Tongue (tissue), 2 donors: Measurements from ENCODE around the gene UVSSA. TPM values are rescaled to one million over a fixed set of nuclear protein-coding genes. Genes with fewer than 3 reads are reported as not detected.

Source experiments
- DNase-seq: peaks from one replicate; pipeline ENCODE4 v3.0.0-alpha.2; 2015
- total RNA-seq: library from RNA; depleted of rRNA; stranded (reverse); fragments of >200 nt; gene quantifications from one replicate; pipeline ENCODE4 v1.2.3, GENCODE V29; 2014

Gene UVSSA
- total RNA-seq, 1 donor from 2014 or later, result 8.5 TPM

- DNase-seq, result no peak
Measured at GRCh38 chr4:1348746-1349145, 1.7 kb downstream of the UVSSA start.

DNA sequence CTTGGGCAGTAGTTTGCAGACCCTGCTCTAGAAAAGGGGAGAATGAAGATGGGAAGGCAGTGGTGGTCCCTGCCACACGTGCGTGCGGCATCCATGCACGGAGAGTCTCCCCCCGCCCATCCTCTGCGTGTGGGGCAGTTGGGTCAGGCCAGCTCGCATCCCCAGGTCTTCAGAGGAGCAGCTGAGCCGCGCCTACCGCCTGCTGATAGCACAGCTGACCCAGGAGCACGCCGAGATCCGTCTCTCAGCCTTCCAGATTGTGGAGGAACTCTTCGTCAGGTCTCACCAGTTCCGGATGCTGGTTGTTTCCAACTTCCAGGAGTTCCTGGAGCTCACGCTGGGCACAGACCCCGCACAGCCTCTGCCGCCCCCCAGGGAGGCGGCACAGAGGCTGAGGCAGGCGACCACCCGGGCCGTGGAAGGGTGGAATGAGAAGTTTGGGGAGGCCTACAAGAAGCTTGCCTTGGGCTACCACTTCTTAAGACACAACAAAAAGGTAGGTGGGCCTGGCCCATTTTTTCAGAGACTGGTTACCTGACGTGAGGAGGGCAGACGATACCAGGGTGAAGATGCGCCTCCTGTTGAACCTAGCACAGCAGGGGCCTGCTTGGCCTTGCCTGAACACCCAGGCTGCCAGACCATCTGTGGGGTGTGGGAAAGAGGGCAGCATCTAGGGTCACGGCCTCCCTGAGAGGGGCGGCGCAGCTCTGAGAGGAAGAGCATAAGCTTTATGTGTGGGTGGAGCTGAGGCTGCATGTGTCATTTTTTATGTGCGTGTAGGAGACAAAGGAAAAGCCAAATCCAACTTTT is 2.6 kb downstream of the UVSSA start:
- DNase-seq, result no peak

- DNase-seq, result no peak
Measured at GRCh38 chr4:1350169-1350520, 3.1 kb downstream of the UVSSA start.

DNA sequence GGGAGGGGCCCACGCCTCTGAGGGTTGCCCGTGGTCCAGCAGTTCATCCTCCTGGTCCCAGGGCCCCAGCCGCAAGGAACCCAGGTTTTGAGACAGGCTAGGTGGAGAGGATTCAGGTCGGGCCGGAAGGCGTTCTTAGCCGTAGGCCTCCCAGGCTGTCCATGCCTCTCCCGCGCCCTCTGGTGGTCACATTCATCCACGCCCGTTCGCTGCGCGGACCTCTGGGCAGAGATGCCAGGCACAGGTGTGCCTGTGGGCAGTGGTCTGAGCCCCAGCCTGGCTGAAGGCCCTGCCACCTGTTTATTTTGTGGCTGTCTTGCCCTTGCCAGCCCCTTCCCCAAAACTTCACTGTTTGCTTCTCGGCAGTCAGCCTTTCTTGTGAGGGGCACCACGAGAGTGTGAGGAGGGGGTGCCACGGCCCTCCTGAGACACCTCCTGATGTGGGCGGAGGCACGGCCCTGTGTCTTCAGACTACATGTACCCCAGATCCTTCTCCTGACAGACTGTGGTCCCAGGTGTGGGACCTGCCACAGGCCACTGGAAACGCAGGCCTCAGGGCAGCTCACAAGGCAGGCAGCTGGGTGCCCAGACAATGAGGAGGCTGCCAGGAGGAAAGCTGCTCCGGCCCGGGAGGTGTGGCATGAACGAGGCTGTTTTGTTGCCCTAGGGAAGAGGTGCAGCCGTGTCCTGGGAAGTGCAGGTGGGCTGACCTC is 5.0 kb downstream of the UVSSA start:
- DNase-seq, result peak; percentile 89

GRCh38 chr4:1352567-1352900 is 5.5 kb downstream of the UVSSA start:
- no peak for DNase-seq

DNA sequence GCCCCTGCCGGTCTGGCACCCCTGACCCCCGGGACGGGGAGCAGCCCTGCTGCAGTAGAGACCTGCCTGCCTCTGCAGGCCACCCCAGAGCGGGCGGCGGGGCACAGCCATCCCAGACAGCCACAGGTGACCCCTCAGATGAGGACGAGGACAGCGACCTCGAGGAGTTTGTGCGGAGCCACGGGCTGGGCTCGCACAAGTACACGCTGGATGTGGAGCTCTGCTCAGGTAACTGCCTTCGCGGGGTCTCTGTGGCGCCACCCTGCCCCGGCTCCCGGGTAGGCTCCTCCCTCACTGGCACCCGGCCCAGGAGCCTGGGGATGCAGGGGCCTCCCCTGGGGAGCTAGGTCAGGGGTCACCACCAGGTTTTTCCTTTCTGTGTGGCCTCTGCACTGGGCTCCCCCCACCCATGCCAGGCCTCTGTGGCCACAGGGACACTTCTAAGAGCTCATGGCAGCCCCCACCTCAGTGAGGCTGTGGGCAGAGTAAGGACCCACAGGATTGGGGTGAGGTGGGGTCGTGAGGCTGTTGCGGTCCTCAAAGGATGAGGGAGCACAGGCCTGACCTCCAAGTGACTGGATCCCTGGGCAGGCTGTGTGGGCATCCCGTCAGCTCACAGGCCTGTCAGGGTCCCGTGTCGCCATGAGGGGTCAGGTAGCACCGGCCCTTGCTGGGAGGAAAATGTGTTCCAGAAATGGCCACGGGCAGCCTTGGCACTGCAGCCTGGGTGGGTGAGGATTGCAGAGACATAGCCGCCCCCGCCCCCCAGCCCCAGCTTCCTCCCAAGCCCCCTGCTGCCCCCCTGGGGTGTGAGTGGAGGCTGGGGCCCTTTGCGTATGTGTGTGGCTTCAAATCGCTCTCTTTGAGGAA is 6.4 kb downstream of the UVSSA start:
- DNase-seq, result no peak

GRCh38 chr4:1354136-1354982 is 7.4 kb downstream of the UVSSA start:
- DNase-seq, result no peak

- DNase-seq, result no peak
Measured at GRCh38 chr4:1354983-1355275, 7.9 kb downstream of the UVSSA start.

DNA sequence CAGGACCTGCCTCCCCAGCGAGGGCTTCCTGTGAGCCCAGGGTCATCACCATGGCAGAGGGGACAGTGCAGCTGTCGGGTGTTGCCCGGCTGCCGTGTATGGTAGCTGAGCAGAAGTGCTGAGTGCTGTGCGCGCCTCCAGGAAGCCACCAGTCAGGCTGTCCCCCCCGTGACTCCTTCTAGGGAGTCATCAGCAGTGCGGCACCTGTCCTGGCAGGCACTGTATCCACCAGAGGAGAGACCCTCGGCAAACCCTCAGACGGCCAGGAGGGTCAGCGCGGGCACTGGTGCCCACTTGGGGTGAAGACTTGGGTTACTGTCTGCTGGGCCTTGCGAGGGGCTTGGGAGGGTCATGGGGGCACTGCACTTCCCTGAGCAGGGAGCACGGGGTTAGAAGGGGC is 8.4 kb downstream of the UVSSA start:
- DNase-seq, result no peak

- DNase-seq, result peak; percentile 77
Measured at GRCh38 chr4:1356181-1356998, 9.4 kb downstream of the UVSSA start.

- peak; percentile 18 for DNase-seq
Measured at GRCh38 chr4:1357356-1358248, 10.6 kb downstream of the UVSSA start.

GRCh38 chr4:1358421-1359143 is 11.6 kb downstream of the UVSSA start:
- no peak for DNase-seq

DNA sequence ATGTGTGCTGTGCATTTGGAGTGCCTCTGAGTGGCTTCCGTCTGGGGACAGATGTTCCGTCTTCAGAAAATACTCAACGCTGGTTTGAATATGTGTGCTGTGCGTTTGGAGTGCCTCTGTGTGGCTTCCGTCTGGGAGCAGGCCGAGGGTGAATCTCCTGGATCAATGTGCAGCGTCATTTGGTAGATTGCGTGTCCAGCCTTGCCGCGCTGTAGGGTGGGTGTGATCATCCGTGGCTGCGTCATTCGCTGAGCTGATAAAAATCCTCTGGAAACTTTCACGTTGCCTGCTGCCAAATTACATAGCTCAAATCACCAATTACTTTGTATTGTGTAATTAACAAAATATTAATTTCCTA is 12.1 kb downstream of the UVSSA start:
- no peak for DNase-seq

DNA sequence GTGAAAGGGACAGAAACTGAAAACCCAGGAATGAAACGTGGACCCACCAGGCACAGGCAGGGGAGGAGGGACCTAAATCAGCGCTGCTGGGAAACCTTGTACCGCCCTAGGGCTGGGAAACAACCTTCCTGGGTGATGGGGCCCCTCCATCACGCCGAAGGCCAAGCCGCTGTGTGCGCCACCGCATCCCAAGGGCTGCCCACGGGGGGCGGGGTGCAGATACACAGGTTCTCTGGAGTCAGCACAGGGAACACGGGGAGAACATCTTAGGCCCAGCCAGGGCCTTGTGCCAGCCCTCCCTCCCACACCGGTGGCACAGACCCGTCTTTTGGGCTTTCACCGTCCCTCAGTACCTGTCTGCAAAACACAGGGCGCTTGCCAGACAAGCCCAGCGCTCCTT is 13.0 kb downstream of the UVSSA start:
- DNase-seq, result no peak

DNA sequence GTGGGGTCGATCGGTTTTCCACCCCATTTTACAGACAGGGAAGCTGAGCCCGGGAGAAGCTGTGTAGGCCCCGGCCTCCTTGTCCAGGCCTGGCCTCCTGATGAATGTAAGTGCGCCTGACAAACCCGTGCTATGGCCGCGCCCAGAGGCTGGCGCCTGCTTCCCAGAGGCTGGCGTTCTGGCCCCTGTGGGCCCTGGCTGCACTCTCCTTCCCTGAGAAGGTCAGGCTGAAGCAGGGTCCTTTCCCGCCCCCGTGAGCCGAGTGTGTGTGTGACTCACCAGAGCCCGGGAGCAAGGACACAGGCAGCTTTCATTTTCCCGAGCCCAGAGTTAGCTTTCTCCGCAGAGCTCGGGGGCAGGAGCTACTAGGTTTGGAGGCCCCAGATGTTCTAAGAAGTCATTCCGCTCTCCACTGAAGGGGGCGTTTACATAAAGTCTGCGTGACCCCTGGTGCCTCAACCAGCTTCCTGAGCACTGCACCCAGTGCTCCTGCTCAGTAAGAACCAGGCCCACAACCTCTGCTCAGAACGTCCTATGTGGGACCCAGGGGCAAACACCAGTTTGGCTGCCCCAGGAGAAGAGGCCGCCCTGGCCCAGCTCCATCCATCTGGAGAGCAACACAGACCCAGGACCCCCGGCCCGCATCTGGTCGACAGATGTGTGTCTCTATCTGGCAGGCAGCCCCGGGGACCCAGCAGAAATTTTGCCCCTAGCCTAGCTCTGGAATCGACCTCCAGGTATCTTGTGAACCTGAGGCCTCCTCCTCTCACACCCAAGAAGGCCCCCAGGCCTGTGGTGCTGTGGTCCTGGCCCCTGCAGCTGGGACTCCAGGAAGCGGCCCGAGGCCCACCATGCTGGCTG is 13.6 kb downstream of the UVSSA start:
- peak; percentile 25 for DNase-seq

DNA sequence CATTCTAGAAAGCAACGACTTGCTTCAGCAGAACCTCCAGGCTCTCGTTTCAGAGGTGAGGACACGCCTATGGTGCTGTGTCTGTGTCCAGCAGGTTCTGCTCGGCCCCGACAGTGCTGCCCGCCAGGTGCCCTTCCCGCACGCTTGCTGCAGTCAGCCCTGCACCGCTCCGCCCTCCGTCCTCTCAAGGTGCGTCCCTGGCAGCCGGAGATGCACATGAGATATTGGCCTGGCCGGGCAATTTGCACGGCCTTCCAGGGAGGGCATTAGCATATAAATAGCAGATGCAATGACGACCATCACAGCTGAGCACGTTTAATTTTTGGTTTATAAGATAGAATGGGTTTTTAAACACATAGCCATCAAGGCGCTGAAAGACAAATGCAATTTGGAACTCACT is 14.4 kb downstream of the UVSSA start:
- no peak for DNase-seq

DNA sequence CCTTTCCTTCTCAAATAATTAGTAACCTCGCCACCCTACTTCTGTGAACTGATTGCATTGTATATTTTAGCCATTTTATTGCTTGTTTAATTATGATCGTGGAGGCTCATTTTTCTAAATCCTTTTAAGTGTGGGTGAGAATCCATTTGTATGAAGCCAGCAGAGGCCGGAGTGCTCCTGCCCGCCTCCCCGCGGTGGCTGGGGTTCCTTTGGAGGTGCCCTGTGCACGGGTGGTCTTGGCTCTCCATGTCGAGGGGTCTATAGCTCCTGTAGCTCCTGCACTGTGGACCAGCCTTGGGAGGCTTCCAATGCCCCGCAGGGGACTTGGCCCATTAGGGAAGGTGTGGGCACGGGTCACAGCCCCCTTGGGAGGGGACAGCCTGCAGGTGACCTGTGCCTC is 15.0 kb downstream of the UVSSA start:
- DNase-seq, result no peak

DNA sequence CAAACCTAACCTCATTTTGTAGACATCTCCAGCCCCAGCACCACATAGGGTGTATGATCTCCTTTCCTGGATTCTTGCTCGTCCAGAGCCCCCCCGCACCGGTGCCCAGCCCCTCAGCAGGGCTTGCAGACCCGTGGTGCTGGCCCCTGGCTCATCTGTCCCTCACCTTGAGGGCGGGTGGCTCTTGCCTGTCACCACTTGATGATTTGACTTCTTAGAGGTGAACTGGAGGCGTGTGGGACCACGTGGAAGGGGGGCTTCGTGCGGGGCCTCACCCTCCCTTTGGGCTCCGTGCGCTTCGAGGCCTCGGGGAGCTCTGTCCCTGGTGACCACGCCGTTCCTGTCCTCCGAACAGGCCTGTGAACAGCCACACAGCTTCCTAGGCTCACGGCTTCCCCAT is 15.5 kb downstream of the UVSSA start:
- no peak for DNase-seq

DNA sequence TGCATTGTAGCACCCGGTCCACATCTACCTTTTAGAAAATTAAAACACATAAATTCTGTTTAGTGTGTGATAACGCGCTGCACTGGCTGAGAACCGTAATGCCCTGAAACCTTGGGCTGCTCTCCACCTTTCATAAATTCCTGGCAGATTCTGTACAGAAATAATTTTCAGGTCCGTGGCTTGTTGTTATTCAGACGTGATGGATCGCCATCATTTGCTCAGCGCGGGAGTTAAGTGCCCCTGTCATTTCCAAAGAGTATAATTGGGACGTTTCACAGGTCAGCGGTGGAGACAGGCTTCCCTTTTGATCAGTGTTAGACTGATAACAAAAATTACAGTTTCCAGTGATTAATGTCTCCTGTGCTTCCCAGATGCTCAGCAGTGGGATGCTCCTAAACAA is 16.5 kb downstream of the UVSSA start:
- DNase-seq, result no peak
